Body of pancreas (tissue), 4 donors: ENCODE data around the gene ARHGEF40. TPM values are rescaled to one million over a fixed set of nuclear protein-coding genes. Genes with fewer than 3 reads are reported as not detected.
A peak's percentile ranks its signal among the peaks of the same experiment; 100 is the strongest.
"Not testable (repeated sequence)": the region's sequence is repeated elsewhere in the genome, so short reads cannot be mapped to it uniquely, and the experiment has no call there.

Experiments
- ATAC-seq: fragments of 150-250 bp; one replicate; pipeline ENCODE4 v1.9.1; 2016
- DNase-seq, 4 donors: peaks; one replicate each; pipeline ENCODE4 v3.0.0-alpha.2; 2019
- H3K27ac ChIP-seq, 4 donors: fragments of 200-600 bp; sonication (generic); 1 replicate in 3 of 4; 2 replicates in 1 of 4; pipeline versions ENCODE4 v1.5.1 to v1.6.1; 2016 to 2019; ENCODE audit warnings: mild to moderate bottlenecking in 1 of 4, mixed read lengths in 1 of 4, moderate library complexity in 1 of 4
- H3K27me3 ChIP-seq, 2 donors: fragments of 200-600 bp; sonication (generic); one replicate each; pipeline ENCODE4 v1.6.0; 2016; ENCODE audit warnings: mild to moderate bottlenecking in 1 of 2
- H3K36me3 ChIP-seq, 2 donors: fragments of 200-600 bp; sonication (generic); replicated peaks in 1 of 2; 2 replicates each; pipeline ENCODE4 v1.5.1; 2016; ENCODE audit warnings: low read depth in 2 of 2; ENCODE audit not compliant: insufficient read depth in 1 of 2
- H3K4me1 ChIP-seq: fragments of 200-600 bp; sonication (generic); one replicate; pipeline ENCODE4 v1.6.0; 2016
- H3K4me3 ChIP-seq, 2 donors: fragments of 200-600 bp; sonication (generic); 1 replicate in 1 of 2; 2 replicates in 1 of 2; pipeline ENCODE4 v1.5.1; 2016 to 2019
- H3K9me3 ChIP-seq, 3 donors: fragments of 200-600 bp; sonication (generic); 1 replicate in 2 of 3; 2 replicates in 1 of 3; pipeline ENCODE4 v1.5.1; 2016
- POLR2A ChIP-seq, 3 donors: fragments of 450-650 bp; IDR thresholded peaks; one replicate each; pipeline ENCODE4 v1.6.1; 2016; ENCODE audit warnings: antibody characterized with exemption in 3 of 3, mild to moderate bottlenecking in 2 of 3
- WGBS, 2 donors: methylation state at CpG; one replicate each; pipeline ENCODE4 v1.1.5; 2017; 5-methylcytosine and 5-hydroxymethylcytosine counted together
- intact Hi-C: fragments of 100-400 bp; cut with DNase I; formaldehyde crosslinking; loops from one replicate; pipeline ENCODE4 v1.15.1; 2023
- total RNA-seq, 2 donors: library from RNA; depleted of rRNA; stranded (reverse); fragments of >200 nt; gene quantifications; one replicate each; pipeline ENCODE4 v1.1.0, GENCODE V29; 2016
- TF ChIP-seq, protein P1 (sequence below), 7 experiments: fragments of 450-650 bp in 4 of 7; fragments of 200-600 bp in 3 of 7; sonication (generic) in 3 of 7; IDR thresholded peaks; one replicate each; pipeline ENCODE4 v1.5.1; 2016 to 2019; ENCODE audit warnings: antibody characterized with exemption in 7 of 7

Gene ARHGEF40
- total RNA-seq, 2 donors from 2014 or later: 58.4 to 142 TPM

DNA sequence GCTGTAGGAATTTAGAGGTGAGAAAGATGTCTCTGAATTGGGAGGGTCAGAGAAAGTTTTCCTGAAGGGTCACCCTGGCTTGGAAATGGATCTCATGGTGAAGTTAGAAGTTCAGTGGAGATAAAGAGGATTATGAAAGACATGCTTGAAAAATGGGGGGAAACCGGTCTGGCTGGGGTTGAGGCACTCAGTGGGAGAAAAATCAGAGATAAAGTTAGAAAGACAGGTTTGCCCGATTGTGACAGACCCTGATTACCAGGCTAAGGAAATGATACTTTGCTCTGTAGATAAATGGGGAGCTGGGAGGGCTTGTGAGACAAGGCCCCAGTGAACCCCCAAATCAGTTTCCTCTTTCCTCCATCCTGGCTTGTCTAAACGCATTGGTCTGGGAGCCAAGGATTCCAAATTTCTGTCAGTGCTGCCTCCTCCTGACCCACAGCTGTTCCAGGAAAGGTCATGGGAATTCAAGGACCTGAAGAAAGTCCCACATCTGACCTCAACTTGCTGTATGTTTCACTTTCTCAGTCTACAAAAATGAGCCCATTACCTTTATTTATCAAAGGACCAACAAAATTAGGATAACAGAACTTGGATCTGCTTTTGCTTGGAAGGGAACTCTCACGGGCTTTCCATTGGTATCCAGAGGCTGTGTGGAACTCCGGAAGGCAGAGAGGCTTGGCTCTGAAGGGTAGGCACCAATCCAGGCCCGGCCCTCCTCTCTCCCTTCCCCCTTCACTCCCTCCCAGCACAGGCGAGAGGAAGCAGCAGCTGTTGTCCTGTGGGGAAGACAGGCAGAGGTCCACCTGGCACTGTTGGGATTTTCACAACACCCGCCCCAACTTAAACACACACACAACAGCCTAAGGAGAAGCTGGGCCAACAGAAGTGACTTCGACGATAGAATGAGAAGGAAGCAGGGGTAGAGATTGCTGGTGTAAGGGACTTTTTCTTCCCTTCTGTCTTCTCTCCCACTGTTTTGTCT, 31.4 kb upstream of the ARHGEF40 start:
- Histone ChIP-seq H3K27me3 (no peaks in the 10 kb centered on the region), H3K27ac (peak overlapping the region; percentile 63 to 84 (median 74)), H3K36me3 (no peaks in the 10 kb centered on the region), H3K4me1 (peaks cover 50% of the 10 kb centered on the region), H3K9me3 (no peaks in the 10 kb centered on the region), H3K4me3 (no peak overlapping the region)
- TF ChIP-seq POLR2A (IDR thresholded peaks at IDR 0.05): peak in 2 of 3 donors; percentile 57 to 66
- TF ChIP-seq, protein P1, sequence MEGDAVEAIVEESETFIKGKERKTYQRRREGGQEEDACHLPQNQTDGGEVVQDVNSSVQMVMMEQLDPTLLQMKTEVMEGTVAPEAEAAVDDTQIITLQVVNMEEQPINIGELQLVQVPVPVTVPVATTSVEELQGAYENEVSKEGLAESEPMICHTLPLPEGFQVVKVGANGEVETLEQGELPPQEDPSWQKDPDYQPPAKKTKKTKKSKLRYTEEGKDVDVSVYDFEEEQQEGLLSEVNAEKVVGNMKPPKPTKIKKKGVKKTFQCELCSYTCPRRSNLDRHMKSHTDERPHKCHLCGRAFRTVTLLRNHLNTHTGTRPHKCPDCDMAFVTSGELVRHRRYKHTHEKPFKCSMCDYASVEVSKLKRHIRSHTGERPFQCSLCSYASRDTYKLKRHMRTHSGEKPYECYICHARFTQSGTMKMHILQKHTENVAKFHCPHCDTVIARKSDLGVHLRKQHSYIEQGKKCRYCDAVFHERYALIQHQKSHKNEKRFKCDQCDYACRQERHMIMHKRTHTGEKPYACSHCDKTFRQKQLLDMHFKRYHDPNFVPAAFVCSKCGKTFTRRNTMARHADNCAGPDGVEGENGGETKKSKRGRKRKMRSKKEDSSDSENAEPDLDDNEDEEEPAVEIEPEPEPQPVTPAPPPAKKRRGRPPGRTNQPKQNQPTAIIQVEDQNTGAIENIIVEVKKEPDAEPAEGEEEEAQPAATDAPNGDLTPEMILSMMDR (IDR thresholded peaks at IDR 0.05): peak in 1 of 7 experiments; percentile 6
- DNase-seq (peak; percentile 90 to 96 (median 94)), ATAC-seq (peak; percentile 92)
- 5 to 14% methylated on average over 8 to 10 of the region's 10 CpGs for WGBS, 2 donors
- intact Hi-C loops: no loop called here

DNA sequence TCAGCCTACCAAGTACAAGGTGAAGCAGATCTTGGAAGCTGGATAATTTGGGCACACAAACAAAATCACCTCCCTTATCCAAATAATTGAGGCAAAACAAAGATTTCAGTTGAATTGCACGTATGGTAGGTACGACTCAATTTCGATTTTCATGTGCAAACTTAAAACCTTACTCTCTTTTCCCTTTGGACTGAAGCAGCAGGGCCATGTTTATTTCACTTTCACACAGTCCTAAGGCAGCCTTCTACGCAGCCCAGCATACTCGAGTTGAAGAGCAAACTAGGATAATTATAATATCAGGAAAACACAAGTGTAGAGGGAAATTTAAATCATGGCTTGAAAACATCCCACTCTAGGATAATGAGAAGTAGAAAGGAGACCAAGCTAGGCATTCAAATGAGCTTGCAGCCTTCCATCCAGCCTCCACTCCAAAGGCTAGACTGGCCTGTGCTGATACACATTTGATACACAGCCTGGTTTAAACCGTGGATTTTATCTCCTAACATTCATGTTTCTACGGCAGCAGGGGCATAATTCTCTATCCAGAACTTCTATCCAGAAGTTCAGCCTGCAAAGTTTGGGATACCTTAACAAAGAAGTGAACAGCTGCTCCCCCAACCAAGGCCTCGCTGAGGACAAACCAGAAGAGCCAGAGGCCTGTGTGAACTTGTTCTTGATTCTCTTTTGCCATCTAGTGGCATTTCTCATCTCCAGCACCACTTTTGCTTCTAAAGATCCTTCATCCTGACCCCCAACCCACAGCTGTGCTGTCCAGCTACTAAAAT, 30.3 kb upstream of the ARHGEF40 start:
- H3K27ac ChIP-seq: peak overlapping the region; percentile 63 to 84 (median 74)
- H3K9me3 ChIP-seq: no peaks in the 10 kb centered on the region
- 28 to 31% methylated on average over 8 of the region's 8 CpGs for WGBS, 2 donors
- no peak for TF ChIP-seq POLR2A (IDR thresholded peaks at IDR 0.05)
- TF ChIP-seq, protein P1 (IDR thresholded peaks at IDR 0.05): peak in 6 of 7 experiments; percentile 51 to 89 (median 84)
- no peak overlapping the region for H3K4me3 ChIP-seq
- DNase-seq (peak; percentile 69 to 82 (median 73)), ATAC-seq (peak; percentile 70)
- H3K27me3 ChIP-seq: no peaks in the 10 kb centered on the region
- intact Hi-C loops: no loop called here
- H3K36me3 ChIP-seq: no peaks in the 10 kb centered on the region
- H3K4me1 ChIP-seq: peaks cover 59% of the 10 kb centered on the region

DNA sequence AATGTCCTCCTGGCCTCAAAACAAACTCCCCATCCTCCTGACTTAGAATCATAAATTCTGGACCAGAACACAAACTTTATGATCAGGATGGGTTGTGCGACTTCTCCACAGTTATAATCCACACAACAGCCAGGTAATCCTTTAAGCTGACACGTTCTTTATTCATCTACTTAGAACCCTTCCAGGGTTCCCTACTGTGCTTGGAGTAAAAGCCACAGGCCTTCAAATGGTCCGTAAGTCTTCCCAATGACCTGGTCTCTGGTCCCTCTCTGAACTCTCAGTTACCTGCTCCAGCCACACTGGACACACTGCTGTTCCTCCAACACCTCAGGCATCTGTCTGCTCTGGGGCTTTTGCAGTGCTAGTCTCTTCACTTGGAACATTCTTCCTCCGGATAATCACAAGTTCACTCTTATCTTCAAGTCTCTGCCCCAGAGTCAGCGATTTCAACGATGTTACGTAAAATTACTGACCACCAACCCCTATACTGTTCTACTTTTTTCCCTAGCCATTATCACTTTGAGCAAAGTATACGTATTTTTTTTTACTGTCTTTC, 29.7 kb upstream of the ARHGEF40 start:
- TF ChIP-seq, protein P1 (IDR thresholded peaks at IDR 0.05): no peak
- TF ChIP-seq POLR2A (IDR thresholded peaks at IDR 0.05): no peak
- H3K9me3 ChIP-seq: no peaks in the 10 kb centered on the region
- peaks cover 59% of the 10 kb centered on the region for H3K4me1 ChIP-seq
- intact Hi-C loops: no loop called here
- no peaks in the 10 kb centered on the region for H3K27me3 ChIP-seq
- peak overlapping the region in 3 of 4 donors; percentile 73 to 84 (median 76) for H3K27ac ChIP-seq
- ATAC-seq (no peak), DNase-seq (no peak)
- no peak overlapping the region for H3K4me3 ChIP-seq
- H3K36me3 ChIP-seq: no peaks in the 10 kb centered on the region
- WGBS, 2 donors: 60 to 65% methylated on average over 8 of the region's 8 CpGs

DNA sequence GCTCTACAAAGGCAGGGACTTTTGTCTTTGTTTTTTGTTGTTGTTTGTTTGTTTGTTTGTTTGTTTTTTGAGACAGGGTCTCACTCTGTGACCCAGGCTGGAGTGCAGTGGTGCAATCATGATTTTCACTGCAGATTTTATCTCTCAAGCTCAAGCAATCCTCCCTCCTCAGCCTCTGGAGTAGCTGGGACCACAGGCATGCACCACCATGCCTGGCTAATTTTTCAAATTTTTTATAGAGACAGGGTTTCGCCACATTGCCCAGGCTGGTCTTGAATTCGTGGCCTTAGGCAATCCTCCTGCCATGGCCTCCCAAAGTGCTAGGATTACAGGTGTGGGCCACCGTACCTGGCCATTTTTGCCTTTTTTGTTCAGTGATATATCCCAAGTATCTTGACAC, 29.2 kb upstream of the ARHGEF40 start:
- DNase-seq, intact Hi-C loops, ATAC-seq: not testable (repeated sequence)

More for the DNA sequence above, 29.2 kb upstream of the ARHGEF40 start:
- not testable (repeated sequence) for H3K27ac ChIP-seq, H3K36me3 ChIP-seq, H3K27me3 ChIP-seq, H3K4me3 ChIP-seq, H3K9me3 ChIP-seq
- 64 to 73% methylated on average over 3 of the region's 3 CpGs for WGBS, 2 donors
- peaks cover 59% of the 10 kb centered on the region for H3K4me1 ChIP-seq
